BJ (cell line): Measurements from ENCODE around the gene RALB. TPM values are rescaled to one million over a fixed set of nuclear protein-coding genes. Genes with fewer than 3 reads are reported as not detected.
A peak's percentile ranks its signal among the peaks of the same experiment; 100 is the strongest.

ENCODE experiments used
- CTCF ChIA-PET: fragments of 350-600 bp; formaldehyde crosslinking; extraction: SDS; loops from one replicate; lab custom pipeline; 2021; ENCODE audit warnings: antibody characterized with exemption, inconsistent platforms; lab: Yijun Ruan, JAX
- POLR2A ChIA-PET: fragments of 300-600 bp; sonication (Branson Sonifier 250); formaldehyde crosslinking; extraction: SDS; loops from one replicate; lab custom pipeline; 2021; ENCODE audit warnings: antibody characterized with exemption; lab: Charles Lee
- DNase-seq: peaks from one replicate; pipeline ENCODE4 v3.0.0-alpha.2; 2011; ENCODE audit warnings: low read depth
- H3K27me3 ChIP-seq: 2 replicates; pipeline ENCODE4 v1.6.0; 2011; ENCODE audit warnings: low read length; ENCODE audit not compliant: control insufficient read depth, insufficient read depth
- H3K36me3 ChIP-seq: 2 replicates; pipeline ENCODE4 v1.5.1; 2011; ENCODE audit warnings: low read length; ENCODE audit not compliant: control insufficient read depth, insufficient read depth
- H3K4me3 ChIP-seq: 2 replicates; pipeline ENCODE4 v1.5.1; 2011; ENCODE audit warnings: low read depth, mild to moderate bottlenecking, control low read depth, low read length
- polyA plus RNA-seq: library from polyadenylated mRNA; depleted of rRNA; stranded (reverse); fragments of >200 nt; gene quantifications from 2 replicates; pipeline ENCODE4 v1.2.3, GENCODE V29; 2011
- TF ChIP-seq, protein P1 (sequence below): IDR thresholded peaks from 2 replicates; pipeline ENCODE4 v1.5.1; 2011; ENCODE audit warnings: low read depth, mild to moderate bottlenecking, control low read depth, inconsistent platforms, low read length, moderate library complexity; ENCODE audit not compliant: insufficient read depth

Gene RALB
- polyA plus RNA-seq, 1 experiment: 33.3 TPM

DNA sequence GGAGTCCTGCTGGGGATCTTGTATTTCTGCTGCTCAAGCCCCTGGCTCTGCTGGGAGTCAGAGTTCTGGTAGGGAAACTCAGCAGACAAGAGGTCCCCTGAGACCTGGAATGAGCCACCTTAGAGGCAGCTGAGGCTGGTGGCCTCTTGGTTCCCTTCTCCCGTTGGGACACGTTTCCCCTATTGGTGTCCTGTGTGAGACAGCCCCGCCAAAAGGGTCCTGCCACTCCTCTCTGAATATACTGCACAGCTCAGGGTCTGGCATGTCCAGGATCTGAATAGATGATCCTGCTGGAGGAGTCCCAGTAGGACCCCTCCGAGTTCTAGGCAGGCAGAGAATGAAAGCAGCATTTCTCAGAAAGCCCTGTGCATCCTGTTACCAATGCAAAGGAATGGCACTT is 2.0 kb upstream of the RALB start:
- no peaks in the 10 kb centered on the region for H3K27me3 ChIP-seq
- DNase-seq: no peak
- TF ChIP-seq, protein P1, sequence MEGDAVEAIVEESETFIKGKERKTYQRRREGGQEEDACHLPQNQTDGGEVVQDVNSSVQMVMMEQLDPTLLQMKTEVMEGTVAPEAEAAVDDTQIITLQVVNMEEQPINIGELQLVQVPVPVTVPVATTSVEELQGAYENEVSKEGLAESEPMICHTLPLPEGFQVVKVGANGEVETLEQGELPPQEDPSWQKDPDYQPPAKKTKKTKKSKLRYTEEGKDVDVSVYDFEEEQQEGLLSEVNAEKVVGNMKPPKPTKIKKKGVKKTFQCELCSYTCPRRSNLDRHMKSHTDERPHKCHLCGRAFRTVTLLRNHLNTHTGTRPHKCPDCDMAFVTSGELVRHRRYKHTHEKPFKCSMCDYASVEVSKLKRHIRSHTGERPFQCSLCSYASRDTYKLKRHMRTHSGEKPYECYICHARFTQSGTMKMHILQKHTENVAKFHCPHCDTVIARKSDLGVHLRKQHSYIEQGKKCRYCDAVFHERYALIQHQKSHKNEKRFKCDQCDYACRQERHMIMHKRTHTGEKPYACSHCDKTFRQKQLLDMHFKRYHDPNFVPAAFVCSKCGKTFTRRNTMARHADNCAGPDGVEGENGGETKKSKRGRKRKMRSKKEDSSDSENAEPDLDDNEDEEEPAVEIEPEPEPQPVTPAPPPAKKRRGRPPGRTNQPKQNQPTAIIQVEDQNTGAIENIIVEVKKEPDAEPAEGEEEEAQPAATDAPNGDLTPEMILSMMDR: no peak
- H3K4me3 ChIP-seq: no peak overlapping the region
- ChIA-PET CTCF (interaction anchor here (0.6 to 1.2 kb wide), 2 partner anchors 33 to 63 kb away, joined by 3 to 4 read pairs; no protein-coding TSS in a partner anchor), POLR2A (no interaction called here)
- H3K36me3 ChIP-seq: no peaks in the 10 kb centered on the region

DNA sequence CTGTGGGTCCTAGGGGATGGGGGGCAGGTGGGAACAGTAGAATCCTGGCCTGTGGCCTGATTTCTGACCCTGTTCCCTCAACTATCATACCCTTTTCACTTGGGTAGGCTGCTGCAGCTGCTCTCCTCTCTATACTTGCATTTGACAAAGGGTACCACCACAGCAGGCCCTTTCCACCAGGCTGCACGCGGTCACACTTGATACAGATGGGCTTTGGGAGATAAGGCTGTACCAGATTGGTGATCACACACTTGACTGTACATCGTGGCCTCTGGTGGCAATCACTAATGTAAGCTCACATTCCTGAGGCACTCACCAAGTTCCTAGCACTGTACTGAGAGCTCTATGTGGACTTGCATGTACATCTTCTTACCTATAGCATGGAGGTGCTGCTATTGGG is 1.6 kb upstream of the RALB start:
- Histone ChIP-seq H3K27me3 (no peaks in the 10 kb centered on the region), H3K36me3 (no peaks in the 10 kb centered on the region), H3K4me3 (no peak overlapping the region)
- no peak for DNase-seq
- TF ChIP-seq, protein P1: no peak
- POLR2A ChIA-PET: no interaction called here
- CTCF ChIA-PET: interaction anchor here (3.8 kb wide), 1 partner anchor 62 kb away, joined by 14 read pairs; no protein-coding TSS in a partner anchor

DNA sequence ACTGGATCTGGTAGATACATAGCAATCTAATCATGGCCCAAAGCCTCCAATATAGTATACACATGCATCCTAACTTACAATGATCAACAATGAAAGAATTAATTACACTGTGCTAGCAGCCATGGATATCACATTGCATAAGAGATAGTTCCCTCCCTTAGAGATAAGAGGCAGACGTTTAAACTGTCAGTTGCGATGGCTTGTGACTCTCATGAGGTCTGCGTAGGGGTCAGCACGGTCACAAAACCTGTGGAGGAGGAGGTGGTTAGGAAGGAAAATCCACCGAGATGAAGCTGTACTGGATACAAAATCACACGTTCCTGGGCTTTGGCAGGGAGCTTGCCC is 800 bp upstream of the RALB start:
- Histone ChIP-seq H3K4me3 (peak overlapping the region; percentile 85), H3K27me3 (no peaks in the 10 kb centered on the region), H3K36me3 (no peaks in the 10 kb centered on the region)
- DNase-seq: no peak
- POLR2A ChIA-PET: interaction anchor here (0.6 to 1.0 kb wide), 2 partner anchors 12 to 81 kb away, joined by 3 read pairs; no protein-coding TSS in a partner anchor
- CTCF ChIA-PET: interaction anchor here (0.9 to 3.8 kb wide), 2 partner anchors 34 to 62 kb away, joined by 3 to 14 read pairs; no protein-coding TSS in a partner anchor
- TF ChIP-seq, protein P1: no peak

DNA sequence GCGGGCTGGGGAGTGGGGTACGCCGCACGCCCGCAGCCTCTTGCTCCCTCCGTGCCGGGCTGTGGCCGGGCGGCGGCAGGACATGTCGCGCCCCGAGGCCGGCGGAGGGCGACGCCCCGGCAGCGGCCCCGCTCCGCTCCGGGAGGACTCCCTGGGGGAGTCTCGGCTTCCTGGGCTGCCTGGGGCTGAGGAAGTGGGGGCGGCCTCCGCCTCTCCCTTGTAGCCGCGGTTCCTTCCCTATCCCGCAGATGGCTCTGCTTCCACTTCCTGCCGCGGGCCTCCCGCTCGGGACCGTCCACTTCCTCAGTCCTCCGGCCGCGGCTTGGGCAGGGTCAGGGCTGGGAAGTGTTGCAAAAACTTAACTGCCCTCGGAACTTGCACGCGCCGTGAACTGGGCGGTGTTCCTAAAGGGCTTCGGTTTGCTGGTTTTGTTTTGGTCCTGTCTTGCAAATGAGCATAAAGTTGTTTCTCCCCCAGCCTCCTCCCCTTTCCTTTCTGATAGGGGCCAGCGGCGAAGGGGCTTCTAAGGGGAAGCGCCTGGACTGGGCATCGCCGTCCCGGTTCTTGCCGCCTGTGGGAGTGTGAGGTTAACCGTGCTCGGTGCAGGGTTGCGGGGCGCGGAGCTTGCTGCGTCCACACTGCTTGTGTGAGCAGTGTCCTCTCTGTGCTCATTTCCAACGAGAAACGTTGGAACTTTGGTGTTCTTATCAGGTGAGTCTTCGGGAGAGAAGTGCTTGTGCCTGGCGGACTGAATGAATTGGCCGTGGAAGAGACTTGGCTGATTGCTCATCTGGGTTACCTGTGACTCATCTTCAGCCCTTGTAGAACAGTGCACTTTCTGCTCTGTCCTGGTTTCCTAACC is 600 bp downstream of the RALB start:
- TF ChIP-seq, protein P1: peak; percentile 53
- ChIA-PET CTCF (interaction anchor here (0.5 to 3.8 kb wide), 6 partner anchors 13 to 60 kb away, joined by 3 to 14 read pairs (median 3); no protein-coding TSS in a partner anchor), POLR2A (interaction anchor here (1.0 kb wide), 1 partner anchor 14 kb away, joined by 3 read pairs; no protein-coding TSS in a partner anchor)
- DNase-seq: no peak
- Histone ChIP-seq H3K27me3 (no peaks in the 10 kb centered on the region), H3K36me3 (no peaks in the 10 kb centered on the region), H3K4me3 (peak overlapping the region; percentile 85)

DNA sequence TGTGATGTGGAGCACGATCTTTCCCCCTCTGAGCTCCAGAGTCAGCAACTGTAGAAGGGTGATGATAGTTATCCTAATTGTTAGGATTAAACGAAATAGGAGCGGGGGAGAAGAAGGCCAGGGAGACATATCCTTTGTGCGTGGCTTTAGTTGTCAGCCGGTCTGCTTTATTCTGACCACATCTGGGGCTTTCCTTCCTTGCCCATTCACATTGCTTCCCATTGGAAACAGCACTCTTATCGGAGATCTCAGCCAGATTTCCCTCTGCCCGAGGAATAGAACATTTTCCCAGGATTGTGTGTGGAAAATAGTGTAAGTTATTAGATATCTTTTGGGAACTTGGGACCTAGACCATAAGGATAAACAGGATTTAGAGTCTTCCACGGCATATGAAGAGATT is 1.5 kb downstream of the RALB start:
- TF ChIP-seq, protein P1: no peak
- CTCF ChIA-PET: interaction anchor here (0.7 to 3.8 kb wide), 2 partner anchors 49 to 59 kb away, joined by 3 to 14 read pairs; no protein-coding TSS in a partner anchor
- DNase-seq: no peak
- H3K4me3 ChIP-seq: peak overlapping the region; percentile 85
- no peaks in the 10 kb centered on the region for H3K27me3 ChIP-seq
- H3K36me3 ChIP-seq: no peaks in the 10 kb centered on the region
- POLR2A ChIA-PET: no interaction called here
